ENCODE data around the gene STOM.
"Not testable (repeated sequence)": the region's sequence is repeated elsewhere in the genome, so short reads cannot be mapped to it uniquely, and the experiment has no call there.

STOM gene, protein sequence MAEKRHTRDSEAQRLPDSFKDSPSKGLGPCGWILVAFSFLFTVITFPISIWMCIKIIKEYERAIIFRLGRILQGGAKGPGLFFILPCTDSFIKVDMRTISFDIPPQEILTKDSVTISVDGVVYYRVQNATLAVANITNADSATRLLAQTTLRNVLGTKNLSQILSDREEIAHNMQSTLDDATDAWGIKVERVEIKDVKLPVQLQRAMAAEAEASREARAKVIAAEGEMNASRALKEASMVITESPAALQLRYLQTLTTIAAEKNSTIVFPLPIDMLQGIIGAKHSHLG

DNA sequence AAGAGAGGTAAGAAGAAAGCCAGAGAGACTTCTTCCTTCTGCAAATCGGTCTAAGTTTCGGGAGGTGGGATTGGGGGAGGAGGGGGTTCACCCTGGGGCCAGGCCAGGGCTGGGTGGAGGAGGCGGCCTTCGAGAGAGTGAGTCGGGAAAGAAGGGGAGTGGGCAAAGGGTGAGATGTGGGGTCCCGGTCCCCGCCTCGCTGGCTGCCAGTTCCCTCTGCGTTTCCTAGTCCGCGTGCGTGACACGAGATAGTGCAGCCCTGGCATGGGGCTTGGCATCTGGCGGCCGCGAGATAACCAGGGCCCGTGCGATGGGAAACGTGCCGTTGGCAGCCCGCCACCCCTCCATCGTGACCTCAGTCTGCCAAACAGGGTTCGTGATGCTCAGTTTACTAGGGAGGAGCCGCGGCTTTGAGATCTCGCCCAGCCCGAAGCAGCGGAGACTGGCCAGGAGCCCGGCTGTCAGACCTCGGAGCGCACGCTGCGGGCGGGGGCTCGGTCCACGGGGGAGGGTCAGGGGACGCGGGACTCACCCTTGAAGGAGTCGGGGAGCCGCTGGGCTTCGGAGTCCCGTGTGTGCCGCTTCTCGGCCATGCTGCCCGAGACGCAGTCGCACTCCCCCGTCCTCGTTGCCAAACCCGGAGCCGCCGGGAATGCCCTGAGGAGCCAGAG is at the start of gene STOM:
TSS of gene STOM (minus strand) at position 656 of the 671 bp plus-strand sequence. CDS start at position 593, 63 bp downstream.
- DNase-seq (ENCODE audit: low spot score): peak; percentile 54

DNA sequence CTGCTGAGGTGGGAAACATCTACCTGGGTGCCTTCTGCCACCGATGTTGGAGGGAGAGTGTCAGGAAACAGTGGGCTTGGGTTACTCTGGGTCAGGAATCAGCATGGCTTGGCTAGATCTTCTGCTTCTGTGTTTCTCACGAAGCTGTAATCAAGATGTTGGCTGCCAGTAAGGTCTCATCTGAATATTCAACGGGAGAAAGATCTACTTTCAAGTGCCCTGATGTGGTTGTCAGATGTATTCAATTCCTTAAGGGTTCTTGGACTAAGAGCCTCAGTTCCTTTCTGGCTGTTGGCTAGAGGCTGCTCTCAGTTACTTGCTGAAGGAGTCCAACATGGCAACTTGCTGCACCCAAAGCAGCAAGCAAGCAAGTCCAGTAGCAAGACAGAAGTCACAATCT is 41.9 kb upstream of the STOM start:
- no peak for DNase-seq (ENCODE audit: low spot score)

DNA sequence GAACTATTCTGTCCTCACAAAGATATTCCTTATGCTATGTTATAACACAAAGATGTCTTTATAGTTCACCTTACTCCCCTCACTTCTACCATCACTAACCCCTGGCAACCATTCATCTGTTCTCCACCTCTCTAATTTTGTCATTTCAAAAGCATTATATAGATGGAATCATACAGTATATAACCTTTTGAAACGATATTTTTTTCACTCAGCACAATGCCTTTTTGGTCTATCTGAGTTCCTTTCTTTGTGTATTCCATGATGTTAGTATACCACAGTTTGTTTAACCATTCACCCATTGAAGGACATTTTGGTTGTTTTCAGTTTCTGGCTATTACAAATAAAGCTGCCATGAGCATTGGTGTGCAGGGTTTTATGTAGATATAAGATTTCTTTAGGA is 35.8 kb upstream of the STOM start:
- DNase-seq (ENCODE audit: low spot score): no peak

DNA sequence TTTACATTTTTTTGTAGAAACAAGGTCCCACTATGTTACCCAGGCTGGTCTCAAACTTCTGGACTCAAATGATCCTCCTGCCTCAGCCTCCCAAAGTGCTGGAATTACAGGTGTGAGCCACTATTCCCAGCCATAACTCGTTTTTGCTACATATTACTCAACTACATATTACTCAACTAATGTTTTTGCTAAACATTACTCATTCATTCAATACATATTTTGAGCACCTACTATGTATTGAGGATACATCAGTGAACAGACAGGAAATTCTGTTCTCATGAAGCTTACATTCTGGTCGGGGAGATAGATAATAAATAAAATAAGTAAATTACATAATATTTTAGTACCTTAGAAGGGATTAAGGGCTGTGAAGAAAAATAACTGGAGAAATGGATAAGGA is 34.9 kb upstream of the STOM start:
- DNase-seq (ENCODE audit: low spot score): no peak

DNA sequence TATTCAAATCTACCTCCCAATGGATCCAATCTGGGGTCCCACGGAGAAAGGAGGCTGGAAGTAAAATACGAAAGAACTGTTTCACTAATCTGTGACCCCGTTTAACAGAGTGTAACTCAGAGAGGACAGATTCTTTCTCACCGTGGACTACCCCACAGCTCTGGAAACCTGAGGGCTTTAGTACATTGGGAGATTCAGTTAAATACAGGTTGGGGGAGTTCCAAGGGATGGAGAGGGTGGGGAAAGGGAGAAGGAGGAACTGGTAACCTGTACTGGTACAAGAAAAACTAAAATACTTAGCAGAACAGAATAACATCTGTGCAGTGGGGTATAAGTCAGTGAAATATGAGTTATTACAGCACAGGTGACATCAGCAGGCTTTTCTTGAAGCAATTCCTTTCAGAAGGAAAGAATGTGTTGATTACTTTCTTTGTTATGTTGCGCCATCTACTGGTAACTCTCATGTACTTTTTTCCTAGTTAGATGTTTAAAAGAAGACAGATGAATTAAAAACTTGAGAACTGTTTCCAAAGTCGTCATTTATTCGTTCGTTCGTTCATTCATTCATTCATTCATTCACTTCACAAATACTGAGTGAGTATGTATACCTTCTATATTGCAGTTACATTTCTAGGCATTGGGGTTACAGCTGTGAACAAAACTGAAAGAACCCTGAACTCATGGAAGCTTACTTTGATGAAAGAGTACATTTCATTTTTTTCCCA is 30.0 kb upstream of the STOM start:
- DNase-seq (ENCODE audit: low spot score): peak; percentile 77

DNA sequence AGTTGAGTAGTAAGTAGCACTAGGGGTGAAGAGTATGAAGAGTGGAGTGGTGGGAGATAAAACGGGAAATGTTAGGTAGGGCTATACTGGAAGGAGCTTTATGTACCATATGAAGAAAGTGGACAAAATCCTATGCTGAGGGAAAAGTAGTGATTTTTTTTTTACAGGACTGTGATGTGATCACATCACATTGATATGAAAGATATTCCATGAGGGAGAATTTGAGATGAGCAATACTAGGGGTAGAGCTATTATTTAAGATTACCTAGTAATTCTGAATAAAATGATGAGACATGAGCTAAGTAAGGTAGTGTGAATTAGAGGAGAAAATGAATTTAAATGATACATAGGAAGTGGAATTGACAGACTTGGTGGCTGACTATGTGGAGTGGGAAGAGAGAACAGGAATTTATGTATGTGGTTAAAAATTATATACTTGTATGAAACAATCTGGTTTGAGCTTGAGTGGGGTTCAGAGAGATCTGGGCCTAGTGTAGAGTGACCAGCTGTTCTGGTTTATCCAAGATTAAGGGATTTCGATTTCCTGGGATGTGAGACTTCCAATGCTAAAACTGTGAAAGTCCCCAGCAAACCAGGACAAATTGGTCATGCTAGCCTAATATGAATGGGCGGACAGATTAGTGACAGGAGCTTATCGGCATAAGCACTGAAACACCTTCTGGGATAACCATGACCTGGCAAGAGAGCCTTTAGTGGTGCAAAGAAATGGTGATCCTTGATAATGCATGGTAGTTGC is 29.3 kb upstream of the STOM start:
- no peak for DNase-seq (ENCODE audit: low spot score)

DNA sequence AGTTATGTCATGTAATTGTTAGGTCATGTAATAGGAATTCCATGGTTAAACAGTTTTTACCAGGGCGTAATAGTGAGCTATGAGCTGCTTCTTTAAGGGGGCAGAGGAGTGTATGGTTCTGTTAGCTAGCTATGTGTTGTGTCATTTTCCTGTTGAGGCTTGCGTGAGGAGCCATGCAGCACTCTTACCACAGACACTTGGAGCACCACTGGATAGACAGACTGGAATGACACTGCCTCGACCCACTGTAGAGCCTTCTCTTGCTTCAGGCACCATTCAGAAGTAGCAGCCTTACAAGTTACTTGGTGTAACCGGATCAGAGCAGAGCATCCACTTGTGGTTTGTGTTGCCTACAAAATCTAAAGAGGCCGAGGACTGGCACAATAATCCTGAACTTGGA is 28.3 kb upstream of the STOM start:
- DNase-seq (ENCODE audit: low spot score): peak; percentile 83

DNA sequence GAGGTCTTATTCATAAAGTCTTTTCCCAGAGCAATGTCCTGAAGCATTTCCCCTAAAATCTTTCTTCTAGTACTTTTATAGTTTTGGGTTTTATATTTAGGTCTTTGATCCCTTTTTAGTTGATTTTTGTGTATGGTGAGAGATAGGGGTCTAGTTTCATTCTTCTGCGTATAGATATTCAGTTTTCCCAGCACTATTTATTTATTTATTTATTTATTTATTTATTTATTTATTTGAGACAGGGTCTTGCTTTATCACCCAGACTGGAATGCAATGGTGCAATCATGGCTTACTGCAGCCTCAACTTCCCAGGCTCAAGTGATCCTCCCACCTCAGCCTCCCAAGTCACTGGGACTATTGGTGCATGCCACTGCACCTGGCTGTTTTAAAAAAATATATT is 27.2 kb upstream of the STOM start:
- not testable (repeated sequence) for DNase-seq (ENCODE audit: low spot score)

DNA sequence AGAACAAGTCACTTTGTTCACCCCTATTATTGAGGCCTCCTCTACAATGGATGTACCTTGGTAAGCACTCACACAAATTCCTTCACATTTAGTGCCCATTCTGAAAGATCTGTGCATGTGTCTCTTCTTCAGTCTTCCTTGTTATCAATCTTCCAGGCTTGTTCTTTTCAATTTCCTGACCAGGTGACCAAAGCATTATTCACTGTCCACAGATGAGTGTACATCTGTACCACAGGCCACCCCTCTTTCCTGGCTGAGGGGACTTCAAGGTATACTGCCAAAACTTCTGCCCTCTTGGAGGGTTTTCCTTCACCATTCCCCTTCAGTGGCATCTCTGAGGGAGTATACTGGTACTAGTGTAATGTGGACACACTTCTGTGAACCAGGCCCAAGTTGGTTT is 25.5 kb upstream of the STOM start:
- no peak for DNase-seq (ENCODE audit: low spot score)

DNA sequence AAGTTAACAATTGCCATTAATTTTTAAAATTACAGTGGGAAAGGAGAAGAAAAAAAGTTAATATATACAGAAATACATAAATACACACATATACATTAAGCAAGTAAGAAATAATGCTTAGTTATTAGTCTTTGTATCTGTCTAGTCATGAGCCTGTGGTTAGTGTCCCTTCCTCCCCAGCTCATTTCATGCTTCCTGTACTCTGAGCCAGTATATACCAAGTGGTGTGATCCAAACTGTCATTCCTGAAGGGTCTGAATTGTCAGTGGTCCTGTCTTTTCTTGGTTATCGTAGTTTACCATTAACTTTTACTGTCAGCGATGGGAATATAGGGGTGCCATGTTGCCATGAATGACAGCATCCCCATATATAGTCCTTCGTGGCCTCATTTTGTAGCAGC is 24.2 kb upstream of the STOM start:
- peak; percentile 27 for DNase-seq (ENCODE audit: low spot score)

DNA sequence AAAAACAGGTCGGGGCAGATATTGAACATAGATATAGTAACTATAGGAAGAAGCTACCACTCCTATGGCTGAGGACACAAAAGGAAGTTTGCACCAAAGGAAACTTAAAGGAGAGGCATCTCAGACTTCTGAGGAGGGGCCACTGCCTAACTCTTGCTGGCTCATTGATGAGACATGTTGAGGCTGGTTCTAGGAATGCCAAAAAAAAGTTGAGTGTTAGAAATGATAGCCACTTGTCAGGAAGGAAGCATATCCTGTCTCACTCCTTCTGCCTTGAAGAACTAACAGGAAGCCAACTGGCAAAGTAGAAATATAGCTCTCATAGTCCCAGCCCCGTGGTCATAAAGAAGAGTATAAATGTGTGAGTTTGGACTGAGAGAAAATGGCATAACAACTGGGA is 23.3 kb upstream of the STOM start:
- peak; percentile 46 for DNase-seq (ENCODE audit: low spot score)

DNA sequence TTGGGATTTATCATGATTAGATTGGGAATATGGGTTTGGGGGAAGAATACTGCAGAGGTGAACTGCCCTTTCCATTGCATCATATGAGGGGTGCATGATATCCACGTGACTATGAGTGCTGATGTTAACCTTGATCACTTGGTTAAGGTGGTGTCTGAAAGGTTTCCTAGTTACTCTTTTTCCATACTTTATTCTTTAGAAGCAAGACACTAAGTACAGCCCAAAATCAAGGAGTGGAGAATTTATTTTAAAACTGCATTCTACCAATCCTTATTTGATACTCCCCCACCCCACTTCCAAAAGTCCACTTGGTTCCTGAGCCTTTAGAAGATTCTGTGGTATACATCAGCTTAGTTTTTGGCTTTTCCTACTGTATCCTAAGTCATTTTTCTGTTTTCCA is 20.3 kb upstream of the STOM start:
- DNase-seq (ENCODE audit: low spot score): no peak

DNA sequence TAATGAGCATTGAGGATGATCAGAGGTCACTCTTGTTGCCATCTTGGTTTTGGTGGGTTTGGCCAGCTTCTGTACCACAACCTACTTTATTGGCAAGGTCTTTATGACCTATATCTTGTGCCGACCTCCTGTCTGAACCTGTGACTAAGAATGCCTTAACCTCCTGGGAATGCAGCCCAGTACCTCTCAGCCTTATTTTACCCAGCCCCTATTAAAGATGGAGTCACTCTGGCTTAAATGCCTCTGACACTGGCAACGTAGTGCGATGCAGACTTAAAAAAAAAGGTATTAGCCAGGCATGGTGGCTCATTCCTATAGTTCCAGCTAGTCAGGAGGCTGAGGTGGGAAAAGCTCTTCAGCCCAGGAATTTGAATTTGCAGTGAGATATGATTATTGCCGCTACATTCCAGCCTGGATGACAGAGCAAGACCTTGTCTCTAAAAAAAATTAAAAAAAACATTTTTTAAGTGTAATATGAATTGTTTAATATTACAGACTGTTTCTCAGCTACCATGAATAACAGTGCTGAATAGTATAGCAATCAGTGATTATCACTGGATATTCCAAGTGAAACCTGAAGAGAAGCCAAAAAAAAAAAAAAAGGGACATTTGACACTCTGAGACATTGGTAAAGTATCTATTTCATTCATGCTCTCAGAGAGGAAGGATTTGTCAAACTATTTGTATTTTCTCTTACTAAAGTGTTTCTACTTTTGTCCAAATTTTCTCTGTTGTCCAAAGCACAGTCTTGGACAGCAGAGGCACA is 18.3 kb upstream of the STOM start:
- DNase-seq (ENCODE audit: low spot score): no peak

DNA sequence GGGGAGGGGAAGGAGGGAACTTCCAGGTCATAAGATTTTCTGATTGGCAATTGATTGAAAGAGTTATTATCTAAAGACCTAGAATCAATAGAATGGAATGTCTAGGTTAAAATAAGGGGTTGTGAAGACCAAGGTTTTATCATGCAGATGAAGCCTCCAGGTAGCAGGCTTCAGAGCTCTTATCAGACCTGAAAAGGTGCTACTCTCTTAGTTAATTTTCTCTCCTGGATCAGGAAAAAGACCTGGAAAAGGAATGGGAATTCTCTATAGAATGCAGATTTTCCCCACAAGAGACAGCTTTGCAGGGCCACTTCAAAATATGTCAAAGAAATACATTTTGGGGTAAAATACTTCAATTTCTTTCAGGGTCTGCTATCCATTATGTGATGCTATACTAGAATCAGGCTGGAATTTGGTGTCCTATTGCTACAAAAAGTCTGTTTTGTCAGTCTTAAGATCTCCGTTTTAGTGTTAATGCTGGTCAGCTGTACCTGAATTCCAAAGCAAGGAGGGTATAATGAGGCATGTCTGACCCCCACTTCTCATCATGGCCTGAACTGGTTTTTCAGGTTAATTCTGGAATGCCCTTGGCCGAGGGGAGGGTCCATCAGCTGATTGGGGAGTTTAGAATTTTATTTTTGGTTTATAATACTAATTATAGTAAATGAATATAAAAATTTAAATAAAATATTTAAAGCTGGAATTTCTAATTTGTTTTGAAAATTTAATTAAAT is 16.6 kb upstream of the STOM start:
- DNase-seq (ENCODE audit: low spot score): no peak

DNA sequence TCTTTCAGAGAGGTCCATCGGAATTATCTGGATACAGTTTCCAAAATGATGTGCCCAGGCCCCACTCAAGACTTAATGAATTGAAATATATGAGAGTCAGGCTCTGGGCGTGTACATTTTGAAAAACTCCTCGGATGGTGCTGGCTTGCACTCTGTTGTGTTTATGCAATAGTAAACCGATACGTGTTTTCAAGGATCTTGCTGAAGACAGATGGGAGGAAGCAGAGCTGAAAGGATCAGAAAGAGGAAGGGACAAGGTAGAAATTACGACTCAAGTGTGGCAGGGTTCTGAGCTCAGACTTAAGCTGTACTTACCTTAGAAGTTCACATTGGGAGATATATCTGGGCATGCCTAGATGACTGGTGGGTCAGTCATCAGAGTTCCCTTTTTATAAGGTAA is 13.7 kb upstream of the STOM start:
- no peak for DNase-seq (ENCODE audit: low spot score)

DNA sequence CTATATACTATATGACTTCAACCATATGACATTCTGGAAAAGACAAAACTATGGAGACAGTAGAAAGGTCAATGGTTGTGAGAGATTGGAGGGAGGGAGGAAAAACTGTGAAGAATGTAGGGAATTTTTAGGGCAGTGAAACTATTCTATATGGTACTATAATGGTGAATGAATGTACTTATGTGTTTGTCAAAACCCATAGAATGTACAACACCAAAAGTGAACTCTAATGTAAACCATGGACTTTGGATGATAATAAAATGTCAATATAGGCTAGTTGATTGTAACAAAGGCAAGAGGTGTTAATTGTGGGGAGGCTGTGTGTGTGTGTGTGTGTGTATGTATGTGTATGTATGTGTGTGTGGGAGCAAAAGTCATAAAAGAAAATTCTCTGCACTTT is 10.8 kb upstream of the STOM start:
- no peak for DNase-seq (ENCODE audit: low spot score)

DNA sequence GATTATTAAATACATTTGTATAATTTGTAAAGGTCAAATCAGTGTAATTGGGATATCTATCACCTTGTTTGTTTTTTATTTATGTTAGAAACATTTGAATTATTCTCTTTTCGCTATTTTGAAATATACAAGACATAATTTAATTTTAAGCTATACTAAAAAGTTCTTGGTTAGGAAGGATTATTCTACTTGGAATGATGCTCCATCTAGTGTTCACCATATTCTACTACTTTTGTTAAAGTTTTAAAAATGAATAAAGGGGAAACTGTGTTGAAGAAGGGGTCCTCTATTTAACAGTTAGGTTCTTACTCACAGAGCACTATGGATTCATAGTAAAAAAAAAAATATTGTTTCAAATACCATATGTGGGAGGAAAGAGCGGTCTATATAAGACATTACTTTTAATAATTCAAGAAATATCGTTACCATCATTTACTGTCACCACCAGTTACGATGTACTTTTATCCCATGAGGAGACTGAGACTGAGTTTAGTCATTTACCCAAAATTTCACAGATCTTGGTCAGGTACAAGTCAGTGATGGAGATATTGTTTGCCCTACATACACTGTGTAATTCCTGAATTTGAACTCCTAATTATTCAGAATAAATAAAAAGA is 6.3 kb upstream of the STOM start:
- no peak for DNase-seq (ENCODE audit: low spot score)

DNA sequence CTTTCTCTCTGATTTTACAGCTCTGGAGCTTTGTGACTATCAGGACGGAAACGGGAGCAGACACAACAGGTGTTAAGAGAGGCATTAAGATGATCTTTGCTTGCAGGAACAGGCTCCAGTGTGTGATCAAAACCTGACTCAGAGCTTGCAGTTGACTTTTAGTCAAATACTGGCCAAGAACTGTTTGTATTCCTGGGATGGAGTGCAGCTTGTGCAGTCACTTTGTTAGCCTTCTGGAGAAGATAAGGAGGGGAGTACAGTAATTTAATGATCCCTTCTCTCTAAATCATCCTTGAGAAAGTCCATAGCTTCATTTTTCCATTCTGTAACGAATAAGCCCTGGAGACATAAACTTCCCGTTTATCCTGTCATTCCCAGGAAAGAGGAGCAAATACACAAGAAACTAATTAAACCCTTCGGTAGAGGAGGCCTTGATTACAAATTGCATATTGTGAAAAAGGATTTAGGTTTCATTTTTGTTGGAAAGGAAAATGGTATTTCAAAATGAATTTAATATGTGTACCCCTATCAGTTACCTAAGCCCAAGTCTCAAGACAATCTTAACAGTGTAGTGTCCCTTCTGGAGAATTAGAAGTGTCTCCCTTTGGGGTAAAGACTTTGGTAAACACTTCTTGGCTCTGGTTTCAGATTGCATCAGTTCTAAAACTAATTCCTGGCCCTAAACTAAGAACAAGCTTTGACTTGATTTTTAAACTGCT is 3.1 kb upstream of the STOM start:
- DNase-seq (ENCODE audit: low spot score): no peak

DNA sequence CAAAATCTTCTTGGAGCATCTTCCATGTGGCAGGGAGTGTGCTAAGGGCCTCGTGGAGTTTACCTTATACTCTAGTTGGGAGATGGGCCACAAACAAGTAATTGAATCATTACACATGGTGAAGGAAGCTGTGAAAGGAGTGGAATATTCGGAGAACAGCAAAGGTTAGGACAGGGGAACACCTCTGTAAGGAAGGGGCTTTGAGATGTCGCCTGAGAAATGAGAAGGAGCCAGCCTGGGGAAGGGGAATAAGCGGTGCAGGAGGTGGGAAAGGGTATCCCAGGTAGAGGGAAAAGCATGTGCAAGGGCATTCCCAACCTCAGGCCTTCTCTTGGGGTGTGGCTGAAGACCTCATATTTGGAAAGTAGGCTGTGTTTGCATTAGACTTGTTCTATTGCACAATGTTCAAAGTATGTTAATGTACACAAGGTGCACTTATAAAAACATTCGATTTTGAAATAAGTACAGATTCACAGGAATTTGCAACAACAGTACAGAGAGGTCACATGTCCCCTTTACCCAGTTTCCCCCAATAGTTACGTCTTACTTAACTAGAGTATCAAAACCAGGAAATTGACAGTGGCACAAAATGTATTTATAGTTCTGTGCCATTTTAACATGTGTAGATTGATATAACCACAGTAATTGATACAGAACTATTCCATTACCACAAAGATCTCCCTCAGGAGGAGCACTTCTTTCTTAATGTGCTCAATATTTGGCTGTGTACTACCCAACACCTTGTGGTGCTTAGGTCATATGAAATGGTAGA is 2.4 kb upstream of the STOM start:
- no peak for DNase-seq (ENCODE audit: low spot score)
